SK-N-SH (cell line): ENCODE results near the gene PPIF.

Experiments
- MAX ChIP-seq: IDR thresholded peaks from 2 replicates; pipeline ENCODE4 v1.4.0; 2012; ENCODE audit warnings: low read depth
- REST ChIP-seq: IDR thresholded peaks from 2 replicates; pipeline ENCODE4 v1.6.1; 2012; ENCODE audit warnings: mild to moderate bottlenecking, low read depth, low read length, moderate library complexity
- RFX5 ChIP-seq: IDR thresholded peaks from 2 replicates; pipeline ENCODE4 v1.6.1; 2012; ENCODE audit warnings: mild to moderate bottlenecking, improper control_type of control experiment, low read length
- TAF1 ChIP-seq: IDR thresholded peaks from 2 replicates; pipeline ENCODE4 v1.6.1; 2012; ENCODE audit warnings: low read depth, mild to moderate bottlenecking, low read length, moderate library complexity, borderline replicate concordance
- TEAD4 ChIP-seq: IDR thresholded peaks from 2 replicates; pipeline ENCODE4 v1.4.0; 2012; ENCODE audit warnings: mild to moderate bottlenecking, borderline replicate concordance; ENCODE audit not compliant: insufficient read depth

- no peak for TF ChIP-seq RFX5
- TF ChIP-seq REST, result no peak
- no peak for TF ChIP-seq MAX
- no peak for TF ChIP-seq TAF1
- no peak for TF ChIP-seq TEAD4
These were observed 4.3 kb upstream of the PPIF start for GRCh38 chr10:79342811-79343561.
